ENCODE results near the gene MEPE.

DNA sequence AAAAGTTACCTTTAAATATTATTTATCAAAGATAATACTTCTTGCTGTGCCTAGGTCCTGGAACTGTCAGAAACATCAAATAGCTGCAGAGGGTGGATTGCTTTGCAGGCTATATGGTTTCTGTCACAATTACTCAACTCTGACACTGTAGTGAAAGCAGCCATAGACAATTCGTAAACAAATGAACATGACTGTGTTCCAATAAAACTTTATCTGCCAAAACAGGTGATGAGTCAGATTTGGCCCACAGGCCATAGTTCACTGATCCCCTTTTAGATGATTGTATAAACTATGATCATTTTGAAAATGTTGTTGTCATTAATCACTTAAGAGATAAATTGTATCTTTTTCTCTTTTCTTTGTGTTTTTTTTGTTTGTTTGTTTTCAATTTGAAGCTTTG is 8.4 kb upstream of the MEPE start:
- TF ChIP-seq EZH2 (IDR thresholded peaks at IDR 0.05; ENCODE audit: low read depth, low read length, severe bottlenecking) (no peak), SP4 (IDR thresholded peaks at IDR 0.05; ENCODE audit: low read length) (no peak)
- TF ChIP-seq, protein P1, sequence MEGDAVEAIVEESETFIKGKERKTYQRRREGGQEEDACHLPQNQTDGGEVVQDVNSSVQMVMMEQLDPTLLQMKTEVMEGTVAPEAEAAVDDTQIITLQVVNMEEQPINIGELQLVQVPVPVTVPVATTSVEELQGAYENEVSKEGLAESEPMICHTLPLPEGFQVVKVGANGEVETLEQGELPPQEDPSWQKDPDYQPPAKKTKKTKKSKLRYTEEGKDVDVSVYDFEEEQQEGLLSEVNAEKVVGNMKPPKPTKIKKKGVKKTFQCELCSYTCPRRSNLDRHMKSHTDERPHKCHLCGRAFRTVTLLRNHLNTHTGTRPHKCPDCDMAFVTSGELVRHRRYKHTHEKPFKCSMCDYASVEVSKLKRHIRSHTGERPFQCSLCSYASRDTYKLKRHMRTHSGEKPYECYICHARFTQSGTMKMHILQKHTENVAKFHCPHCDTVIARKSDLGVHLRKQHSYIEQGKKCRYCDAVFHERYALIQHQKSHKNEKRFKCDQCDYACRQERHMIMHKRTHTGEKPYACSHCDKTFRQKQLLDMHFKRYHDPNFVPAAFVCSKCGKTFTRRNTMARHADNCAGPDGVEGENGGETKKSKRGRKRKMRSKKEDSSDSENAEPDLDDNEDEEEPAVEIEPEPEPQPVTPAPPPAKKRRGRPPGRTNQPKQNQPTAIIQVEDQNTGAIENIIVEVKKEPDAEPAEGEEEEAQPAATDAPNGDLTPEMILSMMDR (IDR thresholded peaks at IDR 0.05; ENCODE audit: control extremely low read depth in 1 of 3, insufficient read depth in 1 of 3, low read depth in 1 of 3, low read length in 3 of 3), result no peak
